NCI-H1694 treated with DMSO at 0.1 percent for 48 hours (cell line): ENCODE results near the gene SLC25A48.

Source experiments
- DNase-seq: peaks from one replicate; lab custom pipeline; 2025; lab: John Stamatoyannopoulos, UW

SLC25A48 gene

DNA sequence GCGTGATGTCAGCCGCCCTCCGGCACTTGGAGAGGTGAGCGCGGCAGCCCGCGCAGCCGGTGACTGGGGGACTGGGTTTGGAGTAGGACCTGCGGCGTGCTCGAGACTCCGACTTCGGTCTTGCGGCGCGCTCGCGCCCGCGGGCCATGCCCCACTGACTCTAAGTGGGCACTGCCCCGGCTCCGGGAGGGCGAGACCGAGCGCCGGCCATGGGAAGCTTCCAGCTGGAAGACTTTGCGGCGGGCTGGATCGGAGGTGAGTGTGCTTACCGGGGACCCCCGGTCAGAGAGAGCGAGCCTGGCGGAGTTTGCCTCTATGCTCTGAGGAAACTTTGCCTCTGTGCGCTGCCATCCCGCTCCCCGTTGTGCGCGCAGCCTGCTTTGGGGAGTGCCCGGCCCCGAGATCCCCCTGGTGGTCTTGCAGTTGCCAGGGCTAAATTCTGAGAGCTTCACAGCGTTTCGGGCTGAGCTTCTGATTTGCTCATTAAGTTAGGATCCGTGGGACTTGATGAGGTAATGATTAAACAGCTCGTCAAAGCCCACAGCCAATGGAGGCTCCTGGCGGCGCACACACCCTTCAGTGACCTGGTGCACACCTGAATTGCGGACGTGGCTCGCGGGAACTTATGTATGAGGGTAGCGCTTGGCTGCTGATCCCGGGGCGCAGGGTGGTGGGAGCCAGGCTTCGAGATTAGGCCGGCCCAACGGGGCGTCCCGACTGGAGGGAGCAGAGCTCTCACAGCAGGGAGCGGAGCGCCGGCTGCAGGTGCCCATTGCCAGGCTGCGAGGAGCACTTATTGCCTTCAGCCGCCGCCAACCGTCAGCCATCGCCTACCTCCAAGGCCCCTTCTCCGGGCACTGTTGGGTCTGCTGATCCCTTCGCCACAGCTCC lies at the start of gene SLC25A48:
Gene SLC25A48, plus strand, starts transcription at position 25 of the 891 bp plus-strand sequence. Its CDS starts 185 bp downstream, at position 210.
- DNase-seq, result peak; percentile 53

GRCh38 chr5:135800656-135801055 lies 33.8 kb upstream of the SLC25A48 start:
- no peak for DNase-seq

GRCh38 chr5:135810188-135810943 lies 24.1 kb upstream of the SLC25A48 start:
- no peak for DNase-seq

DNA sequence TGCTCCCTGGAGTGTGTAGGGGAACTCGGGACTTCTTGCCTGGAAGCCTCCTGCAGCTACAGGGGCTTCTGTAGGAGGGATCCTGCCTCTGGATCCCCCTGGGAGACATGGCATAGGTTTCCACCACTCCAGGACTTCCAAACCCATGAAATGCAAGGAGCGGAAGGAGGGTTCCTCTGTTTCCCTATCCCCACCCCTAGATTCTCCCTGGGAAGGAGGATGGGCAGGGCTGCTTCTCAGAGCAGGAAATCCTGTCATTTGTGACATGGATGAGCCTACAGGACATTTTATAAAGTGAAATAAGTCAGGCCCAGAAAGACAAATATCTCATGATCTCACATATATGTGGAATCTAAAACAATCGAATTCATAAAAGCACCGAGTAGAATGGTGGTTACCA lies 23.5 kb upstream of the SLC25A48 start:
- DNase-seq, result no peak

- DNase-seq, result no peak
Measured at GRCh38 chr5:135813758-135814157, 20.7 kb upstream of the SLC25A48 start.

GRCh38 chr5:135814316-135814715 lies 20.1 kb upstream of the SLC25A48 start:
- no peak for DNase-seq

- no peak for DNase-seq
Measured at GRCh38 chr5:135814812-135815211, 19.7 kb upstream of the SLC25A48 start.

GRCh38 chr5:135821061-135821801 lies 13.2 kb upstream of the SLC25A48 start:
- DNase-seq, result peak; percentile 2

- no peak for DNase-seq
Measured at GRCh38 chr5:135821802-135822201, 12.7 kb upstream of the SLC25A48 start.

DNA sequence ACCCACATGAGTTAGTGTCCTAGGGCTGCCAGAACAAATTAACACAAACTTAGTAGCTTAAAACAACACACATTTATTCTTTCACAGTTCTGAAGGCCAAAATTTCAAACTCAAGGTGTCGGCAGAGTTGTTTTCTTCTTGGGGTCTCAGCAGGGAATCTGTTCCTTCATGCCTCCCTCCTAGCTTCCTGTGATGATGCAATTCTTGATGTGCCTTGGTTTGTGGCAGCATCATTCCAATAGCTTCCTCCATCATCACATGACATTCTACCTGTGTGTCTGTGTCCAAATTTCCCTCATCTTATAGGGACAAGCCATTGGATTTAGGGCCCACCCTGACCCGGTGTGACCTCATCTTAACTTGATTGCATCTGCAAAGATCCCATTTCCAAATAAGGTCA lies 12.2 kb upstream of the SLC25A48 start:
- no peak for DNase-seq

DNA sequence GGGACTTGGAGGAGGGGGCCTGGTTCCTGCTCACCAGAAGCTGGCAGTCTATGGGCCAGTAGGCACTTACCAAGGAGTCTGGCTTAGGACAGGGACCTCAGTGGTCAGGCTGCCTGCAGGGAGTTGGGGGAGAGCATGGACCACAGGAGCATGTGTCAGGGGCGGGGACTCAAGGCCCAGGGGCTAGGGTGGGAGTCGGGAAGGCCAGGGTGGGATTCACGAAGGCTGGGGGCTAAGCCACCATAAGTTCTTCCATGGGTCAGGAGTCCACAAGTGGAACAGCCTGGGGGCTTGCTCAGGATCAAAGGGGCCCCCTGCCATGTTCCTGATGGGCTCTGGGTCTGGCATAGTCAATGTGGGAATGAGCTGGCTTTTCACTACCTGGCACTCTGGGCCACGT lies 11.5 kb upstream of the SLC25A48 start:
- DNase-seq, result no peak

- no peak for DNase-seq
Measured at GRCh38 chr5:135823881-135824280, 10.6 kb upstream of the SLC25A48 start.

- no peak for DNase-seq
Measured at GRCh38 chr5:135824541-135825041, 9.9 kb upstream of the SLC25A48 start.

GRCh38 chr5:135825373-135826220 lies 8.9 kb upstream of the SLC25A48 start:
- DNase-seq, result no peak

- DNase-seq, result no peak
Measured at GRCh38 chr5:135826221-135826525, 8.3 kb upstream of the SLC25A48 start.

DNA sequence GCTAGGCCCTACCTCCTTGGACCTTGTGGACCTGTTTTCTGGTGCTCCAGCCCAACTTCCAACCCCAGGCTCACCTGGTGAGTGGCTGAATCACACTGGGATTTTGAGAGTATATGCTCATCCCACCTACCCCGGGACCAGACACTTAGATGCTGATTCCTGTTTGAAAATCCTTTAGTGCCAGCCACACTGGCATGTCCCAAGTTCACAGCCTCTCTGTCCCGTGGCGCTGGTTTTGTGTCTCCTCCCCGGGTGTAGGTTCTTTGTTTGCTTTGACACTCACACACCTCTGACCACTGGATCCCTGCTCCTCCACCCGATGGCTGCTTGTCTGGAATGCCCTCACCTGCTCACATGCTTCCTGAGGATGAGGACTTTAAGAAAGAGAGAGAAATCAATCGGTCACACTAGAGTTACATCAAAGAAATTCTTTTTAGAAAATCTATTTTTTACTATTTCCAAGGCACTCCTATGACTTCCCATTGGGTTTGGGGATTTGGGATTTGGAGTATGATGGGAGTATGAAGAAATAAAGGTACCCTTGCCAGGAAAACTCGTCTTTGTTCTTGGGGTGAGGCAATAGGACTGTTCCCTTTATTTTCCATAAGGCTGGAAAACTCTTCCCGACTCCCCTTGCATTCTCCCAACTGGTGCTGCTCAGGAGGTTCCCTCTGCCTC lies 7.3 kb upstream of the SLC25A48 start:
- DNase-seq, result no peak

GRCh38 chr5:135827965-135828781 lies 6.3 kb upstream of the SLC25A48 start:
- no peak for DNase-seq

- DNase-seq, result no peak
Measured at GRCh38 chr5:135828782-135829127, 5.7 kb upstream of the SLC25A48 start.

DNA sequence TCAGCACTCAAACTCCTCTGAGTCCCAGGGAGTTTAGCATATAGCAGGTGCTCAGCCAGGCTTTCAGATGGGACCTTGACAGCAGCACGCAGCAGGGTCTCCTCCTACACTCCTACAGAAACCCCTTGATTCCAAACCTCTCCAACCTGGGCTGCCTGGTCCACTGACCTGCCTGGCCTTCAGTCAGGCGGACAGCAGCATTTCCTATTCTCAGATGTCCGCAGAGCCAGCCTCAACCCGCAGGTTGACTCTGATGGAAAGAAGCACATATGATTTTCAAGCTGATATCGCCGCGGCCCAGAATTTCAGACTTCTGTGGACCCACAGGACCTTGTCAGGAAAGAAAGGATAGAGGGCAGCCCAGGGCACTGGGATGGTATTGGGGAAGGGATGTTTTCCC lies 5.3 kb upstream of the SLC25A48 start:
- DNase-seq, result no peak
